Gastroesophageal sphincter (tissue), 4 donors: Measurements from ENCODE around the gene FAM222B. TPM values are rescaled to one million over a fixed set of nuclear protein-coding genes. Genes with fewer than 3 reads are reported as not detected.

Experiments used
- ATAC-seq: fragments of 150-250 bp; one replicate; pipeline ENCODE4 v1.9.1; 2016; ENCODE audit warnings: mild to moderate bottlenecking, moderate library complexity
- H3K27ac ChIP-seq, 4 donors: fragments of 200-600 bp; sonication (generic) in 3 of 4; 1 replicate in 3 of 4; 2 replicates in 1 of 4; pipeline ENCODE4 v1.5.1; 2016 to 2019
- H3K27me3 ChIP-seq: fragments of 200-600 bp; sonication (generic); one replicate; pipeline ENCODE4 v1.5.1; 2019
- H3K36me3 ChIP-seq, 2 donors: fragments of 200-600 bp; sonication (generic); one replicate each; pipeline ENCODE4 v1.5.1; 2019; ENCODE audit warnings: control low read depth in 1 of 2
- H3K4me1 ChIP-seq, 3 donors: fragments of 200-600 bp; sonication (generic); 1 replicate in 2 of 3; 2 replicates in 1 of 3; pipeline ENCODE4 v1.5.1; 2016 to 2019; ENCODE audit warnings: control low read depth in 2 of 3
- H3K4me3 ChIP-seq, 2 donors: fragments of 200-600 bp; sonication (generic); one replicate each; pipeline ENCODE4 v1.5.1; 2019; ENCODE audit warnings: mild to moderate bottlenecking in 1 of 2, moderate library complexity in 1 of 2
- H3K9me3 ChIP-seq, 3 donors: fragments of 200-600 bp; sonication (generic); one replicate each; pipeline ENCODE4 v1.5.1; 2017 to 2019; ENCODE audit warnings: control low read depth in 2 of 3
- CTCF ChIP-seq, 4 experiments: fragments of 200-600 bp in 2 of 4; fragments of 450-650 bp in 2 of 4; sonication (generic) in 1 of 4; IDR thresholded peaks; one replicate each; pipeline ENCODE4 v1.5.1; 2017 to 2019; ENCODE audit warnings: antibody characterized with exemption in 4 of 4, mild to moderate bottlenecking in 2 of 4, moderate library complexity in 2 of 4
- EP300 ChIP-seq: sonication (generic); formaldehyde crosslinking; IDR thresholded peaks from one replicate; pipeline ENCODE4 v1.6.1; 2017; ENCODE audit warnings: antibody characterized with exemption, mild to moderate bottlenecking
- POLR2A ChIP-seq, 2 donors: fragments of 450-650 bp; IDR thresholded peaks; one replicate each; pipeline ENCODE4 v1.6.1; 2017; ENCODE audit warnings: antibody characterized with exemption in 2 of 2, mild to moderate bottlenecking in 2 of 2, moderate library complexity in 1 of 2
- POLR2AphosphoS5 ChIP-seq: sonication (generic); formaldehyde crosslinking; IDR thresholded peaks from one replicate; pipeline ENCODE4 v1.6.1; 2017; ENCODE audit warnings: antibody characterized with exemption
- WGBS, 2 donors: methylation state at CpG; one replicate each; pipeline ENCODE4 v1.1.5; 2018; ENCODE audit warnings: low coverage in 1 of 2; 5-methylcytosine and 5-hydroxymethylcytosine counted together
- total RNA-seq, 4 donors: library from RNA; depleted of rRNA; stranded (reverse); fragments of >200 nt; gene quantifications; one replicate each; pipeline ENCODE4 v1.1.0, GENCODE V29; 2016

FAM222B gene
- total RNA-seq, 4 donors from 2014 or later: 15.5 to 47.6 (median 21.6) TPM

GRCh38 chr17:28728364-28729200 lies 114.0 kb downstream of the FAM222B start, which contains the start of gene NEK8:
NEK8 (plus strand) TSS chr17:28728788; CDS start chr17:28728814, 26 bp downstream.
- 0 to 1% methylated on average over 5 to 25 of the region's 64 CpGs for WGBS, 2 donors
- H3K4me3 ChIP-seq: peak within 1 kb of the TSS; percentile 47 to 79
- peak within 1 kb of the TSS; percentile 50 to 100 (median 96) for H3K27ac ChIP-seq
- peak; percentile 33 to 64 for TF ChIP-seq POLR2A (IDR thresholded peaks at IDR 0.05)
- TF ChIP-seq CTCF (IDR thresholded peaks at IDR 0.05): peak in 1 of 4 experiments; percentile 14
- no peak for TF ChIP-seq EP300
- peak; percentile 50 for TF ChIP-seq POLR2AphosphoS5
- peaks cover 0 to 43% (median 18%) of the 10 kb centered on the region in 3 donors for H3K4me1 ChIP-seq
- H3K27me3 ChIP-seq: no peaks in the 10 kb centered on the region
- H3K9me3 ChIP-seq: no peaks in the 10 kb centered on the region
- ATAC-seq: peak; percentile 76
- peaks cover 0 to 14% of the 10 kb centered on the region in 2 donors for H3K36me3 ChIP-seq

GRCh38 chr17:28726627-28727491 lies 115.7 kb downstream of the FAM222B start:
- 0% methylated on average over 7 to 14 of the region's 57 CpGs for WGBS, 2 donors
- Histone ChIP-seq H3K36me3 (peaks cover 0 to 32% of the 10 kb centered on the region in 2 donors), H3K4me1 (peaks cover 0 to 60% (median 21%) of the 10 kb centered on the region in 3 donors), H3K27ac (peak overlapping the region in 3 of 4 donors; percentile 95 to 100 (median 97)), H3K27me3 (no peaks in the 10 kb centered on the region), H3K9me3 (no peaks in the 10 kb centered on the region), H3K4me3 (peak overlapping the region; percentile 47 to 79)
- peak; percentile 79 for ATAC-seq
- TF ChIP-seq CTCF (IDR thresholded peaks at IDR 0.05): peak in 3 of 4 experiments; percentile 99 to 100 (median 99)
- TF ChIP-seq POLR2AphosphoS5: peak; percentile 52
- TF ChIP-seq POLR2A (IDR thresholded peaks at IDR 0.05): no peak

GRCh38 chr17:28726226-28726626 lies 116.4 kb downstream of the FAM222B start, which contains the start of gene TLCD1:
TLCD1 (minus strand) TSS chr17:28726233; CDS start chr17:28726097, 136 bp downstream.
- peaks cover 0 to 38% of the 10 kb centered on the region in 2 donors for H3K36me3 ChIP-seq
- ATAC-seq: peak; percentile 51
- peaks cover 0 to 66% (median 27%) of the 10 kb centered on the region in 3 donors for H3K4me1 ChIP-seq
- peak within 1 kb of the TSS; percentile 47 to 79 for H3K4me3 ChIP-seq
- no peaks in the 10 kb centered on the region for H3K27me3 ChIP-seq
- H3K27ac ChIP-seq: peak within 1 kb of the TSS in 3 of 4 donors; percentile 95 to 100 (median 97)
- WGBS, 2 donors: 0% methylated on average over 4 of the region's 49 CpGs; no CpG with 5 or more reads in 1 of the 2 donors
- H3K9me3 ChIP-seq: no peaks in the 10 kb centered on the region
- TF ChIP-seq EP300 (no peak), POLR2A (IDR thresholded peaks at IDR 0.05) (no peak), POLR2AphosphoS5 (no peak), CTCF (IDR thresholded peaks at IDR 0.05) (no peak)

- WGBS, 2 donors: no CpG with 5 or more reads among the region's 45 CpGs
- Histone ChIP-seq H3K36me3 (peaks cover 0 to 39% of the 10 kb centered on the region in 2 donors), H3K27me3 (no peaks in the 10 kb centered on the region), H3K4me3 (peak overlapping the region; percentile 47 to 79), H3K4me1 (peaks cover 4 to 71% (median 32%) of the 10 kb centered on the region in 3 donors), H3K27ac (peak overlapping the region in 3 of 4 donors; percentile 95 to 100 (median 97)), H3K9me3 (no peaks in the 10 kb centered on the region)
- TF ChIP-seq POLR2A (IDR thresholded peaks at IDR 0.05): peak in 1 of 2 donors; percentile 9
- no peak for TF ChIP-seq EP300
- peak; percentile 44 for ATAC-seq
Observed at GRCh38 chr17:28725660-28726225, 116.8 kb downstream of the FAM222B start.
